NCI-H226 (cell line): ENCODE results near the gene LBX1.

Experiments
- DNase-seq: peaks from one replicate; pipeline ENCODE4 v3.0.0-alpha.2; 2015

Gene LBX1

GRCh38 chr10:101224910-101225823 lies 4.1 kb downstream of the LBX1 start:
- DNase-seq = no peak

DNA sequence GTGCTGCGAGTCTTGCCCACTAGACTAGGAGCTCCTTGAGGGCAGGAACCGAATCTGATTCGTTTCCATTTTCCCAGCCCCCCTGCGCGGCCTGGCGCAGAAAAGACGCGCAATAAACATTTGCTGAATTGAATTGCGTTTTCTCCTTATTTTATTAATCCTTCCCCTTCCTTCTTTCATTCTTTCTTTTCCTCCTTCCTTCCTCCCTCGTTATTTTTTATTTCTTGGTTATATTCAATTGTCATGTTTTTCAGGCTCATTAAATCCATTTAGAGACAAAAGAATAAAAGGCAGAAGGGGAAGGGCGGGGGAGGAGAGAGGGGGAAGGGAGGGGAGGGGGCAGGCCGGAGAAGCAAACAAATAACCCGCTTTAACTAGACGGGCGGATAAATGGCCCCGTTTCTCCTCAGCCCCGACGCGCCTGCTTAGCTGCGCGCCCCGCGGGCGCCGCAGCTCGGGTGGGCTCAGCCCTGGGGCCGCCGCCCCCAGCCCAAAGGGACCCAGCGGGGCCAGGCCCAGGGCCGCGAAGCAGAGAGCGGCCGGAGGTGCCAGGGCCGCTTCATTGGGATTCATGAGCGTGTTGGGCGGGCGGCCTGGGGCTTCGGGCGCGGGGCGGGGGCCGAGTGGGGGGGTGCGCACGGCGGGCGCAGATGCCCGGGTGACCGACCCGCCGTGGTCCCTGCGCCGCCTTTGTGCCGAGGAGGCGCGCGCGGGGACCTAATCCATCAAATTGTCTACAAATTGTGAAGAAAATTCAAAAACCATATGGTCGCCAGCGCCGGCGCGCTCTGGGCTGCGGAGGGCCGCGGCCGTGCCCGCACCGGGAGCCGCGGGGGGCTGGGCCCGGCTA lies 5.0 kb downstream of the LBX1 start:
- DNase-seq = no peak

GRCh38 chr10:101223274-101224059 lies 5.8 kb downstream of the LBX1 start:
- no peak for DNase-seq

DNA sequence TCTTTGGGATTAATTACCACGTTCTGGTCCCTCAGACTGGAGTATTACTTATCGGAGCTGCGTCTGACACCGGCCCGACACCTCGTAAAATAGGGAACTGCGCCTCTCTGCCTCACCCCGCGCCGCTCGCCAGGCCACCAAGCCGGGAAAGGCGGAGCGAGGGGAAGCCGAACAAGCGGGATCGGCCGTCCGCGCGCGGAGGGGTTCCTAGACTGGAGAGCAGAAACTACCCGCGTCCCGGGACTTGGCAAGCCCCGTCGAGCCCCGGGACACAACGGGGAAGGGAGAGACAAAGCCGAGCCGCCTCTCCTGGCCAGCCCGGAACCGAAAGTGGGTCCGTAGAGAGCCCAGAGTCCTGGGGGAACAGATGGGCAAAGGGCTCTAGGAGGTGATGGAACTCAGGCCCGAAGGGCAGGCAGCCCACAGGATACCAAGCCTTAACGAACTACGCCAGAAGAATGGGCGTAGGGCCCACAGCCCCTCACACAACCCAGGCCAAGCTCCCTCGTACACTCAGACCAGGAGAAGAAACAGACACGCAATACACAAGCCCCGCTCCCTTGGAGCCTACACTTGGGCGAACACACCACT lies 6.5 kb downstream of the LBX1 start:
- DNase-seq = no peak

DNA sequence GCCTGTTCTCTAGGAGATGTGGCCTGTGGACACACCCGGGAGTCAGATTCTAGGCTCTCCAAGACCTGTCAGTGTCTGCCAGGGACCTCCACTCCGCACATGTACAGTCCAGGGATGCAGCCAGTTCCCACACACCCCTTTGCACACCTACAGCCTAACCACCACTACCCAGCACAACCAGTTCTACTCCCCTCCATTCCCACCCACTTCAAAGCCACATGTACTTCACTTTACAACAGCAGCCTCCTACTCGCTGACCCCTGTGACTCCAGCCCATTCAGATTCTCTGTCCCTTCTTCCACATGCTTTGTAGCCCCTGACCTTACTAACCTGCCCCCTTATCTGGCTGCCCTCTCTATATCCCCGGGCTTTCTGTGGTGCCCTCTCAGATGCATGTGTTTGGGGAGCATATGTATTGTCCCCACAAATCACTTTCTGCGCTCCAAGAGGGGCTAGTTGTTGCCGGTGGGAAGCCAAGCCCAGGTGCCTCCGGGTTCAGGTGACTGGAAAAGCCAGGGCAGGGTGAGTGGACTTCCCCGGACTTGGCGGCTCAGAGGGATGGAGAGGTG lies 7.2 kb downstream of the LBX1 start:
- no peak for DNase-seq

DNA sequence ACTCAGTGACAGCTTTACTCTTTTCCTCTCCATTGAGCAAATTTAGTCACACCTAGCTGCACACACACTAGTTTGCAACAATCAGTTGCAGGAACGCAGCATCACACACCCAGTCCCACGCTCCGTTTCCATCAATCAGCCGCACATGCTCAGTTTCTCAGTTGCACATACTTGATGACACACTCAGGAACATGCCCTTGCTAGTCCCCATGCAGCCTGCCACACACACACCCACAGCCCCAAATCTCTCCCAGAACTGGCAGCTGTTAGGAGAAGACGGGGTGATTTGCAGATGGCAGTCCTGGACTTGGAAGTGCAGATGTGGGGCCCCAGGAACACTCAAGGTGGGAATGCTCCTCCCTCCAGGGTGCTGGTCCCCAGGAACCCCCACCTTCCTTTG lies 7.7 kb downstream of the LBX1 start:
- no peak for DNase-seq

- no peak for DNase-seq
These were observed 9.3 kb downstream of the LBX1 start for GRCh38 chr10:101219946-101220451.

DNA sequence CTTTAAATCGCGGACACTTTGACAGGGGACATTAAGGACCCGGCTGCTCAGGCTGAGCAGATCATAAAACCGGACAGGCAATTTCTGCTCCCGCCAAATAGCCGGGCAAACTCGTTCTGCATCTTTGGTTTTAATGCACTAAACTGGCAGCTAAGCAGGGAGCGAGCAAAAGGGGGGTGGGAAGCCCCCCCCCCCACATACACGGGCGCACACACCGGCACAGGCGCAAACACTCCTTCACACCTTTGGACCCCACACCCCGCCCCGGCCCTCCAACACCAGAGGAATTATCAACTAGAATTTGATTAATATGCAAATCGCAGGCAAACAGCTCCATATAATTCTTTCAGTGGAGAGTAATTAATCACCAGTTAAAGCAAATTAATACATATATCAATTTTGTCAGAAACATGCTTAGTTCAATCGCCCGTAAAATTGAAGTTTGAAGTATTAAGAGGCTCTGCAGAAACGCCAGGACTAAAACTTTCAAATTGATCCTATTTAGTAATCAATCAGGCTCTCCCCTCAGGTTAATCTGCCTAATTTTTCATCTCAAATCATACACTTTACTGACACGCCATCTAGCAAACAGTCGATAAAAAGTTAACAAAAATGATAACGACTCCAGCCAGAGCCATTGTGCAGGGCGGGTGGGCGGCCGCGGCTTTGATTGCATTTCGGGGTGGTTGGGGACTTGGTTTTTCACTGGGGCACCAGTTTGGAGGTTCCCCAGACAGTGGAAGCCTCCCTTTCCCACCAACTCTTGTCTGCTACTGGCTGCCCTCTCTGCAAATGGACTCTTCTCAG lies 9.9 kb downstream of the LBX1 start:
- DNase-seq = no peak

DNA sequence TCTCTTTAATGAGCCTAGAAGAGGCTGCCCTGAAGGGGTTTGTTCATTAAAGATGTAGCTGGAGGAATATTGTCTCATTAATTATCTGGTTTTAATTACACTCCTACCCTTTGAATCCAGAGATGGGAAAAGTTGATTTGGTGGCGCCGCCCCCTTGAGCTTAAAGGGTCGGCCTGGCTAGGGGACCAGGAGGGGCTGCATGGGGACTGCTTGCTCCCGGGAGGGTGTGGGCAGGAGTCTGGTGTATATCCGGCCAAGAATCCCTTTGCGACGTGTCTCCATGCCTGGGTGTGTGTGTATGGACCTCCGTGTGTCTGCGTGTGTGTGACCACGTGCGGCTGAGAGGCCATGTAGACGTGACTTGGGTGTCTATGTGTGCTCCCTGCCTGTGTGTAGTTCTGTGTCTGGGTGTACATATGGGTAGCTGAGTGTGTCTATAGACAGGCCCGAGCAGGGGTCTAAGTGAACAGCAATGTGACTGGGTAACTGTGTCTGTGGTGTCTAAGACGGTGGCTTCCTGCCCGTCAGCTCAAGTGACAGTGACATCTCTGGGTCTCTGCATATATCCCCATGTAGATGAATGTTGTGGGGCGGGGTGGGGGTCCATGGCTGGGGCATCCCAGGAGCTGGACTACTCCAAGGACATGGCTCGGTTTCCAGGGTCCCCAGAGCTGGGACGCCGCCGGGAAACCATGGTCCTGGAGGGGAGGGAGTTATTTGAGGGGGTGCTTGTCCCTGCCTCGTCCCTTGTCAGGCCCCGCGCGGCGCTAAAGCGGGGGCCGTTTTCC lies 10.7 kb downstream of the LBX1 start:
- DNase-seq = no peak

- no peak for DNase-seq
These were observed 11.6 kb downstream of the LBX1 start for GRCh38 chr10:101217450-101218281.

DNA sequence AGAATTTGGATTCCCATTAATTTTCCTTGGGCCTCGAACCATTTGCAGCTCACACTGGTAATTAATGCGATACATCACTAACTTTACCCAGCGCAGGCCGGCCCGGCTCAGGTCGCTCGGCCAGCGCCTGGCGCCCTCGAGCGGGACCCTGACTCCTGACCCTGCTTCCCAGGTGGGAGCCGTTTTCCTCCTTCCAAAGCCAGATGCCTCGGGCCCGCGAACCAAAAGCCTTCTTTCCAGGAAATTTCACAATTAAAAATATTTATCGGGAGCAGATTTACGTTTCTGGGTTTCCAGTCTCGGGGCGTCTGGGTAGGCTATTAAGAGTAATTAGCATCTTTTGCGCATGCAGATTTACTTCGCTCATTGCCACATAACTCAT lies 12.2 kb downstream of the LBX1 start:
- no peak for DNase-seq

GRCh38 chr10:101216207-101217043 lies 12.8 kb downstream of the LBX1 start:
- no peak for DNase-seq

DNA sequence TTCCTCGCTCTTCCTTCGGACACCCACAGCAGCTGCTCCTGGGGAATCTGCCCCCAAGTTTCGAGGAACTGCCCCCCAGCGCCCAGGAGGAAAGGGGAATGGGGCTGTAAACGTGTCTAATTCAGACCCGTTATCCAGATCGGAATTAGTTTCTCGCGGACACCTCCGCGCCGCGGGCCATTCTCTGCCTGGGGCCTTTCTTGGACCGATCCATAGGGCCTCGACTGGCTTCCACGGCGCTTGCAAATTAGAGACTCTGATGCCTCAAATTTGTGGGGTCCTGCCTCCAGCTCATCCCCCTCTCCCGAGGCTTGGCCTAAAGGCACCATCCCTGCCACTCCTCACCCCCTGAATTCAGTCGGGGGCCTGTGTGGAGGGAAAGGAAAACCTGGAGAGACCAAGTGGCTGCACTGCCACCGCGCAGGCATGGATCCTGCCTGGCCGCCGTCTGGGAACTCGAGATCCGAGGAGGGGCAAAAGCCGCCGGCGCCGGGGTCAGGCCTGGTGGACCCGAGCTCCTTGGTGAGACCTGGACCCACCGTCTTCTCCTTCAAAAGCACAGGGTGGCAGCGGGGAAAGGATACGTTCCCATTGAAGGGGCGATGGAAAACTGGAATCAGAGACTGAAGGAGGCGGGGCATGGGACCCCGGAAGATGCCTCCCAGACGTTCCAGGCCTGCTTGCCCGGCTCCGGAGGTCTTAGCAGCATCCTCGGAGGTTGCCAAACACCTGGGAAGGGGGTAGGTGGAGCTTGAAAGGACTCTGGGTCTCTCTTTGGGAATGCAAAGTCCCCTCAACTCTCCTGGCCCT lies 13.7 kb downstream of the LBX1 start:
- no peak for DNase-seq

DNA sequence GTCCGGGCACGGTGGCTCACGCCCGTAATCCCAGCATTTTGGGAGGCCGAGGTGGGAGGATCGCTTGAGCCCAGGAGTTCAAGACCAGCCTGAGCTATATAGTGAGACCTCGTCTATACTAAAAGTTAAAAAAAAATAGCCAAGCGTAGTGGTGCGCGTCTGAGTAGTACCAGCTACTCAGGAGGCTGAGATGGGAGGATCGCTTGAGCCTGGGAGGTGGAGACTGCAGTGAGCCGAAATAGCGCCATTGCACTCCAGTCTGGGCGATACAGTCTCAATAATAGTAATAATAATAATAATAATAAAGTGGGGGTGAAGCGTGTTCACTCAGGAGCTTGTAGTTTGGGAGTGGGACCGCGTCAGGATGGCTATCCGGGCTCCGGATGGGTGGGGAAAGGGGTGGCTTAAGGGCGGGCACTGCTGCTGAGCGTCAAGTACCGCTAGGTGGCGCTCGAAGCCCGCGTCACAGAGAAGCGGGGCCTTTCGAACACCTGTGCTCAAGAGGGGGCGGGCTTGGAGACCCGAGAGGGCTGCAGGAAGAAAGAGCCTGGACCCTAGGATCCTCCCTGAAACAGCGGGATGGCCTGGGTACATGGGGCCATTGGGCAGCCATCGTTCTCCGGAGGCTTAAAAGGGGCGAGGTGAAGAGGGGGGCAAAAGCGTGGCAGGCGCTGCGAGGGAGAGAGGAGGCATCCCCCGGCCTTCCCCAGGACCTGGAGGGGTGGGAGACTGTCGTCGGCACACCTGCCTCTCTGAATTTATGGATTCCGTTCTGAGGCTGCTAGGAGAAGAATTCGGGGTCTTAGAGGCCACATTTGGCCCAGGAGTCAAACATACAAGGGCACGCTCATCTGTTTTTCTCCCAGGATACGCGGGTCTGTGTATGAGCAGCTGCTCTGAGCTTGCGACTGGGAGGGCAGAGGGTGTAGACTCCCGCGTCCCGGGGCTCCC lies 14.5 kb downstream of the LBX1 start:
- DNase-seq = peak; percentile 34

DNA sequence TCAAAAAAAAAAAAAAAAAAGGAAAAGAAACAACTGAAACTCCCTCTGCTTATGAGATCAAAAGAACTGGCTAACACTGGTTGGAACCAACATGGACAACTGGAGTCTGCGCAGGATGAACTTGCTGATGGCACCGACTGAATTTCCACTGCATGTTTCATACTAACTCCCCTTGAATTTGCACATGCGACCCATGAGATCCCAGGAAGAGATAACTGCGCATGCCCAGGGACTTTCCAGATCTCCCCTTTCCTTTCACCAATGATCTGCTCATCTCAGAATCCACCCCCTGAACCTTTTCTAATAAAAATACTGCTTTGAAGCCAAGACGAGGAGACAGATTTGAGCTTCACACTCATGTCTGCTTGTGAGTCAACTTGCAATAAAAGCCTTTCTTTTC lies 20.7 kb downstream of the LBX1 start:
- no peak for DNase-seq

DNA sequence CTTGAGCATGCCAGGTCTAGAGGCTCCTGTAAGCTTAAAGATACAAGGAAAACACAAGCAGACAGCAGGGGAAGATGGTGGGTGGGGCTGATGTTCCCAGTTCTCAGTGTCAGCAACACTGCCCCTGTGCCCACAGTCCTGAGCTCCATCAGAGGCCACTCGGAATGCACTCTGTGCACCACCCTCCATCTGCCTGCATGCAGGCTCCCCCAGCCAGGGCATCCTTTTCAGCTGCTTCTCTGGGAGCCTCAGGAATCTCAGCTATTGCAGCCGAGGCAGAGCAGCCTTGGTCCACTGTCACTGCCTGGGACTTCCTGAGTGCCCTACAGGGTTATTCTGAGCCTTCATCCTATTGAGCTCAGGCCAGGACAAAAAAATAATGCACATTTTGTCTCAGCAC lies 22.2 kb downstream of the LBX1 start:
- DNase-seq = no peak
